Heart right ventricle (tissue), 16 donors: ENCODE data around the gene AGAP1. TPM values are rescaled to one million over a fixed set of nuclear protein-coding genes. Genes with fewer than 3 reads are reported as not detected.
"Not testable (repeated sequence)": the region's sequence is repeated elsewhere in the genome, so short reads cannot be mapped to it uniquely, and the experiment has no call there.

ENCODE experiments used
- ATAC-seq, 8 donors: fragments of 200-7000 bp; cut with Tn5 transposase; one replicate each; pipeline ENCODE4 v1.9.1; 2020; ENCODE audit warnings: mild to moderate bottlenecking in 8 of 8, moderate library complexity in 8 of 8, moderate number of reproducible peaks in 1 of 8
- DNase-seq, 2 donors: peaks; one replicate each; pipeline ENCODE4 v3.0.0-alpha.2; 2020
- H3K27ac ChIP-seq, 10 donors: fragments of 200-600 bp; sonication (generic) in 2 of 10; one replicate each; pipeline versions ENCODE4 v1.5.0 to v1.8.0; 2020 to 2022; ENCODE audit warnings: mild to moderate bottlenecking in 3 of 10
- H3K27me3 ChIP-seq, 7 donors: fragments of 200-600 bp; one replicate each; pipeline ENCODE4 v1.8.0; 2021 to 2022; ENCODE audit warnings: mild to moderate bottlenecking in 2 of 7
- H3K36me3 ChIP-seq, 9 donors: fragments of 200-600 bp; sonication (generic) in 1 of 9; one replicate each; pipeline versions ENCODE4 v1.5.0 to v1.8.0; 2020 to 2022; ENCODE audit warnings: mild to moderate bottlenecking in 2 of 9
- H3K4me1 ChIP-seq, 9 donors: fragments of 200-600 bp; sonication (generic) in 1 of 9; one replicate each; pipeline versions ENCODE4 v1.5.0 to v1.8.0; 2020 to 2022; ENCODE audit warnings: mild to moderate bottlenecking in 4 of 9
- H3K4me3 ChIP-seq, 10 donors: fragments of 200-600 bp; sonication (generic) in 2 of 10; one replicate each; pipeline versions ENCODE4 v1.5.0 to v1.8.0; 2020 to 2022; ENCODE audit warnings: mild to moderate bottlenecking in 7 of 10, moderate library complexity in 2 of 10
- H3K9me3 ChIP-seq, 11 donors: fragments of 200-600 bp in 10 of 11; sonication (generic) in 2 of 11; one replicate each; pipeline versions ENCODE4 v1.5.0 to v1.8.0; 2013 to 2022; ENCODE audit warnings: mild to moderate bottlenecking in 2 of 11, control low read depth in 1 of 11, moderate library complexity in 1 of 11
- WGBS, 2 donors: extraction: QIAGEN DNeasy Blood & Tissue Kit; methylation state at CpG; one replicate each; pipeline ENCODE4 v1.1.7; 2013; ENCODE audit warnings: inconsistent platforms in 1 of 2; 5-methylcytosine and 5-hydroxymethylcytosine counted together
- intact Hi-C, 10 donors: fragments of 100-400 bp; cut with DNase I; formaldehyde crosslinking; loops; one replicate each; pipeline versions ENCODE4 v1.11.1 to v1.14.2; 2022
- polyA plus RNA-seq, 2 donors: library from polyadenylated mRNA; stranded (reverse); fragments of 200-250 nt; gene quantifications; one replicate each; pipeline ENCODE4 v1.2.3, GENCODE V29; 2013
- total RNA-seq, 10 donors: library from RNA; stranded (reverse); fragmentation: NEBNext Ultra II Directional in 3 of 10; extraction: Animal tissue kit (Norgen Biotek cat#: 25700) in 3 of 10; gene quantifications; one replicate each; pipeline versions ENCODE4 v1.2.1 to v1.2.4, GENCODE V29; 2021 to 2023
- TF ChIP-seq, protein P1 (sequence below), 9 donors: fragments of 200-600 bp; sonication (generic) in 2 of 9; IDR thresholded peaks; one replicate each; pipeline versions ENCODE4 v1.5.0 to v1.8.0; 2021 to 2022; ENCODE audit warnings: antibody characterized with exemption in 9 of 9, mild to moderate bottlenecking in 5 of 9, moderate library complexity in 1 of 9
- donor health status: Arrhythmogenic right ventricular cardiomyopathy.
- donor health status: ischemic (EF 13 %, LVEDD 7.1; RV severe dilation, severe dysfunction).
- donor health status: healthy with polysubstance abuse.
- donor health status: DM: no; HTN: yes; CAD: no.
- donor health status: DM: no; HTN: no; CAD: no.
- donor health status: ischemic (EF 25% LVEDD 6.9; RV normal size, moderate dysfunction).
- donor health status: ischemic (EF 25% LVEDD 5.7; RV mildly dilated, moderate dysfunction).
- donor health status: healthy.
- donor health status: DM: yes; HTN: yes; CAD: no.
- donor health status: Ischemic cardiomyopathy.
- donor health status: ischemic (EF 35%, LVEDD 5.7; RV mildly dilated, moderate dysfunction).
- donor health status: nonischemic (EF 11% LVEDD 7.7; RV severe dilation, severe dysfunction).
- donor health status: DM: yes; HTN: yes; CAD: no.
- donor health status: PGD.
- donor health status: ischemic (EF 29% LVEDD 5.4; RV normal size, mild dysfunction).
- donor health status: nonischemic (EF 23%, LVEDD 6.1; RV moderate dilation, normal function).

AGAP1 gene
- total and polyA plus RNA-seq, 12 donors = 3.5 to 29.2 (median 19.4) TPM

- intact Hi-C loops = loop anchor here (5.0 to 10.0 kb wide), 6 partner anchors 43 to 335 kb away; no protein-coding TSS in a partner anchor
- Histone ChIP-seq H3K27ac (no peak overlapping the region), H3K27me3 (no peaks in the 10 kb centered on the region), H3K4me3 (no peak overlapping the region), H3K36me3 (no peaks in the 10 kb centered on the region), H3K9me3 (no peaks in the 10 kb centered on the region), H3K4me1 (peaks cover 0 to 17% (median 8%) of the 10 kb centered on the region in 9 donors)
- ATAC-seq (no peak), DNase-seq (no peak)
- TF ChIP-seq, protein P1, sequence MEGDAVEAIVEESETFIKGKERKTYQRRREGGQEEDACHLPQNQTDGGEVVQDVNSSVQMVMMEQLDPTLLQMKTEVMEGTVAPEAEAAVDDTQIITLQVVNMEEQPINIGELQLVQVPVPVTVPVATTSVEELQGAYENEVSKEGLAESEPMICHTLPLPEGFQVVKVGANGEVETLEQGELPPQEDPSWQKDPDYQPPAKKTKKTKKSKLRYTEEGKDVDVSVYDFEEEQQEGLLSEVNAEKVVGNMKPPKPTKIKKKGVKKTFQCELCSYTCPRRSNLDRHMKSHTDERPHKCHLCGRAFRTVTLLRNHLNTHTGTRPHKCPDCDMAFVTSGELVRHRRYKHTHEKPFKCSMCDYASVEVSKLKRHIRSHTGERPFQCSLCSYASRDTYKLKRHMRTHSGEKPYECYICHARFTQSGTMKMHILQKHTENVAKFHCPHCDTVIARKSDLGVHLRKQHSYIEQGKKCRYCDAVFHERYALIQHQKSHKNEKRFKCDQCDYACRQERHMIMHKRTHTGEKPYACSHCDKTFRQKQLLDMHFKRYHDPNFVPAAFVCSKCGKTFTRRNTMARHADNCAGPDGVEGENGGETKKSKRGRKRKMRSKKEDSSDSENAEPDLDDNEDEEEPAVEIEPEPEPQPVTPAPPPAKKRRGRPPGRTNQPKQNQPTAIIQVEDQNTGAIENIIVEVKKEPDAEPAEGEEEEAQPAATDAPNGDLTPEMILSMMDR (IDR thresholded peaks at IDR 0.05) = no peak
- 84% methylated on average over 16 of the region's 16 CpGs for WGBS, 2 donors
These were observed 105.9 kb downstream of the AGAP1 start for GRCh38 chr2:235599596-235600338.

- H3K36me3 ChIP-seq = no peaks in the 10 kb centered on the region
- WGBS, 2 donors = 86 to 94% methylated on average over 4 of the region's 4 CpGs
These were observed 106.6 kb downstream of the AGAP1 start for GRCh38 chr2:235600406-235600805.

GRCh38 chr2:235600926-235601325, 107.1 kb downstream of the AGAP1 start:
- ATAC-seq = no peak
- no peaks in the 10 kb centered on the region for H3K36me3 ChIP-seq
- peaks cover 0 to 14% (median 4%) of the 10 kb centered on the region in 9 donors for H3K4me1 ChIP-seq
- H3K27me3 ChIP-seq = no peaks in the 10 kb centered on the region
- H3K27ac ChIP-seq = no peak overlapping the region
- no peaks in the 10 kb centered on the region for H3K9me3 ChIP-seq
- intact Hi-C loops = loop anchor here in 1 of 10 donors (5.0 kb wide), 1 partner anchor 41 kb away; no protein-coding TSS in a partner anchor
- TF ChIP-seq, protein P1 (IDR thresholded peaks at IDR 0.05) = no peak
- WGBS, 2 donors = 90 to 94% methylated on average over 5 of the region's 5 CpGs
- H3K4me3 ChIP-seq = no peak overlapping the region
- DNase-seq = no peak

More at GRCh38 chr2:235600406-235600805, 106.6 kb downstream of the AGAP1 start:
- TF ChIP-seq, protein P1 (IDR thresholded peaks at IDR 0.05) = no peak
- no peaks in the 10 kb centered on the region for H3K27me3 ChIP-seq
- H3K4me3 ChIP-seq = no peak overlapping the region
- no peak for DNase-seq
- no peak overlapping the region for H3K27ac ChIP-seq
- intact Hi-C loops = loop anchor here in 1 of 10 donors (5.0 kb wide), 1 partner anchor 42 kb away; no protein-coding TSS in a partner anchor
- H3K4me1 ChIP-seq = peaks cover 0 to 13% (median 5%) of the 10 kb centered on the region in 9 donors
- no peaks in the 10 kb centered on the region for H3K9me3 ChIP-seq
- no peak for ATAC-seq

GRCh38 chr2:235601960-235602704, 108.3 kb downstream of the AGAP1 start:
- WGBS, 2 donors = 73 to 81% methylated on average over 12 of the region's 12 CpGs

DNA sequence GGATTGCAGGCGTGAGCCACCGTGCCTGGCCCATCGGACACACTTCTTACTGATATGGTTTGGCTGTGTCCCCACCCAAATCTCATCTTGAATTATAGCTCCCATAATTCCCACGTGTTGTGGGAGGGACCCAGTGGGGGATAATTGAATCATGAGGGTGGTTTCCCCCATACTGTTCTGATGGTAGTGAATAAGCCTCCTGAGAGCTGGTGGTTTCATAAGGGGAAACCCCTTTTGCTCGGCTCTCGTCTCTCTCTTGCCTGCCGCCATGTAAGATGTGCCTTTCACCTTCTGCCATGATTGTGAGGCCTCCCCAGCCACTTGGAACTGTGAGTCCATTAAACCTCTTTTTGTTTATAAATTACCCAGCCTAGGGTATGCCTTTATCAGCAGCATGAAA, 109.1 kb downstream of the AGAP1 start:
- H3K4me3 ChIP-seq, ATAC-seq, H3K27me3 ChIP-seq, H3K27ac ChIP-seq, H3K9me3 ChIP-seq, DNase-seq, H3K36me3 ChIP-seq: not testable (repeated sequence)
- intact Hi-C loops = loop anchor here in 1 of 10 donors (5.0 kb wide), 1 partner anchor 39 kb away; no protein-coding TSS in a partner anchor
- WGBS, 2 donors = 97% methylated on average over 7 of the region's 7 CpGs
- peaks cover 0 to 26% (median 5%) of the 10 kb centered on the region in 9 donors for H3K4me1 ChIP-seq

More at GRCh38 chr2:235601960-235602704, 108.3 kb downstream of the AGAP1 start:
- Histone ChIP-seq H3K27me3 (no peaks in the 10 kb centered on the region), H3K9me3 (no peaks in the 10 kb centered on the region), H3K36me3 (no peaks in the 10 kb centered on the region), H3K4me1 (peaks cover 0 to 20% (median 5%) of the 10 kb centered on the region in 9 donors), H3K27ac (no peak overlapping the region), H3K4me3 (no peak overlapping the region)
- intact Hi-C loops = loop anchor here in 1 of 10 donors (5.0 kb wide), 1 partner anchor 40 kb away; no protein-coding TSS in a partner anchor
- TF ChIP-seq, protein P1 (IDR thresholded peaks at IDR 0.05) = no peak
- ATAC-seq = no peak
- DNase-seq = no peak
